Thymus (tissue), 14 donors: ENCODE measurements around the gene DIRAS3. TPM values are rescaled to one million over a fixed set of nuclear protein-coding genes. Genes with fewer than 3 reads are reported as not detected.
A peak's percentile ranks its signal among the peaks of the same experiment; 100 is the strongest.

Experiments
- DNase-seq, 9 donors: peaks; one replicate each; pipeline ENCODE4 v3.0.0-alpha.2; 2013; ENCODE audit warnings: low spot score in 9 of 9, low read depth in 6 of 9, missing footprints in 1 of 9
- H3K27ac ChIP-seq, 2 donors: one replicate each; pipeline ENCODE4 v1.5.1; 2013; ENCODE audit warnings: control low read depth in 1 of 2, low read depth in 1 of 2, low read length in 1 of 2, mild to moderate bottlenecking in 1 of 2, moderate library complexity in 1 of 2
- H3K27me3 ChIP-seq, 2 donors: one replicate each; pipeline ENCODE4 v1.5.1; 2013; ENCODE audit warnings: low read length in 1 of 2; ENCODE audit not compliant: control insufficient read depth in 2 of 2, insufficient read depth in 1 of 2
- H3K36me3 ChIP-seq, 2 donors: one replicate each; pipeline ENCODE4 v1.5.1; 2013; ENCODE audit warnings: low read length in 1 of 2, mild to moderate bottlenecking in 1 of 2, moderate library complexity in 1 of 2; ENCODE audit not compliant: control insufficient read depth in 2 of 2, insufficient read depth in 2 of 2
- H3K4me1 ChIP-seq, 2 donors: one replicate each; pipeline ENCODE4 v1.5.1; 2013; ENCODE audit warnings: low read length in 2 of 2; ENCODE audit not compliant: control insufficient read depth in 2 of 2, insufficient read depth in 2 of 2
- H3K4me3 ChIP-seq, 2 donors: one replicate each; pipeline ENCODE4 v1.5.1; 2013; ENCODE audit warnings: low read length in 2 of 2, control low read depth in 1 of 2, mild to moderate bottlenecking in 1 of 2
- H3K9me3 ChIP-seq, 2 donors: one replicate each; pipeline ENCODE4 v1.5.1; 2013; ENCODE audit warnings: low read length in 1 of 2, mild to moderate bottlenecking in 1 of 2; ENCODE audit not compliant: control insufficient read depth in 2 of 2, insufficient read depth in 1 of 2
- WGBS: extraction: QIAGEN DNeasy Blood & Tissue Kit; methylation state at CpG from one replicate; pipeline ENCODE4 v1.1.7; 2013; 5-methylcytosine and 5-hydroxymethylcytosine counted together
- long read RNA-seq, 10 donors: transcript quantifications; one replicate each; lab custom pipeline, GENCODE V29; 2026
- polyA plus RNA-seq: library from polyadenylated mRNA; stranded (reverse); fragments of 200-250 nt; gene quantifications from one replicate; pipeline ENCODE4 v1.2.3, GENCODE V29; 2013
- total RNA-seq: library from RNA; stranded (reverse); fragments of 120-200 nt; gene quantifications from one replicate; pipeline ENCODE4 v1.2.4, GENCODE V29; 2013
- donor health status: healthy.

Gene DIRAS3
- total RNA-seq, result 1.2 TPM
- polyA plus RNA-seq, result 7.3 TPM
- long read RNA-seq, donor 1, result 0 reads
- long read RNA-seq, donor 2, partial matches to known transcripts, result 0 of 1 reads
- long read RNA-seq, donor 2, other reads (novel, unspliced or antisense), result 0 of 1 reads
- long read RNA-seq, donor 3, partial matches to known transcripts, result 0 of 1 reads
- long read RNA-seq, donor 3, other reads (novel, unspliced or antisense), result 0 of 1 reads
- long read RNA-seq, donor 4, result 0 reads
- long read RNA-seq, donor 5, partial matches to known transcripts, result 0 of 2 reads
- long read RNA-seq, donor 5, other reads (novel, unspliced or antisense), result 0 of 2 reads
- long read RNA-seq, donor 6, result 0 reads
- long read RNA-seq, donor 7, partial matches to known transcripts, result 0 of 1 reads
- long read RNA-seq, donor 7, other reads (novel, unspliced or antisense), result 0 of 1 reads
- long read RNA-seq, donor 8, result 0 reads
- long read RNA-seq, donor 9, partial matches to known transcripts, result 0 of 2 reads
- long read RNA-seq, donor 9, other reads (novel, unspliced or antisense), result 0 of 2 reads
- long read RNA-seq, donor 10, result 0 reads

GRCh38 chr1:68049941-68050878 is at the start of gene DIRAS3:
TSS of gene DIRAS3 (minus strand) at chr1:68050627. CDS start at chr1:68047297, 3,330 bp downstream.
- DNase-seq, result no peak
- no peaks in the 10 kb centered on the region for H3K9me3 ChIP-seq
- no peaks in the 10 kb centered on the region for H3K36me3 ChIP-seq
- H3K4me1 ChIP-seq, result peaks cover 0 to 4% of the 10 kb centered on the region in 2 donors
- peaks cover 5 to 44% of the 10 kb centered on the region in 2 donors for H3K27me3 ChIP-seq
- H3K4me3 ChIP-seq, result peak within 1 kb of the TSS in 1 of 2 donors; percentile 6
- 47% methylated on average over 45 of the region's 45 CpGs for WGBS
- H3K27ac ChIP-seq, result no peak within 1 kb of the TSS

GRCh38 chr1:68093737-68094136 is 43.3 kb upstream of the DIRAS3 start:
- no peaks in the 10 kb centered on the region for H3K9me3 ChIP-seq
- H3K36me3 ChIP-seq, result no peaks in the 10 kb centered on the region
- no peak overlapping the region for H3K4me3 ChIP-seq
- no peaks in the 10 kb centered on the region for H3K27me3 ChIP-seq
- no peak for DNase-seq
- H3K27ac ChIP-seq, result no peak overlapping the region
- H3K4me1 ChIP-seq, result no peaks in the 10 kb centered on the region

- Histone ChIP-seq H3K9me3 (no peaks in the 10 kb centered on the region), H3K27me3 (no peaks in the 10 kb centered on the region), H3K4me3 (no peak overlapping the region), H3K27ac (no peak overlapping the region), H3K36me3 (no peaks in the 10 kb centered on the region), H3K4me1 (no peaks in the 10 kb centered on the region)
- no peak for DNase-seq
- WGBS, result 94% methylated on average over 4 of the region's 4 CpGs
These were observed 36.8 kb upstream of the DIRAS3 start for GRCh38 chr1:68087184-68087583.

GRCh38 chr1:68085752-68086151 is 35.3 kb upstream of the DIRAS3 start:
- Histone ChIP-seq H3K4me3 (no peak overlapping the region), H3K27me3 (no peaks in the 10 kb centered on the region), H3K9me3 (no peaks in the 10 kb centered on the region), H3K27ac (no peak overlapping the region), H3K4me1 (no peaks in the 10 kb centered on the region), H3K36me3 (no peaks in the 10 kb centered on the region)
- WGBS, result 88% methylated on average over 1 of the region's 1 CpG
- no peak for DNase-seq

- no peaks in the 10 kb centered on the region for H3K27me3 ChIP-seq
- H3K4me1 ChIP-seq, result no peaks in the 10 kb centered on the region
- 47% methylated on average over 2 of the region's 2 CpGs for WGBS
- H3K9me3 ChIP-seq, result no peaks in the 10 kb centered on the region
- no peaks in the 10 kb centered on the region for H3K36me3 ChIP-seq
- no peak overlapping the region for H3K4me3 ChIP-seq
- DNase-seq, result no peak
- no peak overlapping the region for H3K27ac ChIP-seq
These were observed 33.3 kb upstream of the DIRAS3 start for GRCh38 chr1:68083686-68084085.

- Histone ChIP-seq H3K4me3 (no peak overlapping the region), H3K9me3 (no peaks in the 10 kb centered on the region), H3K36me3 (no peaks in the 10 kb centered on the region), H3K27ac (no peak overlapping the region), H3K27me3 (no peaks in the 10 kb centered on the region), H3K4me1 (no peaks in the 10 kb centered on the region)
- DNase-seq, result no peak
These were observed 31.4 kb upstream of the DIRAS3 start for GRCh38 chr1:68081775-68082283.

- 74% methylated on average over 2 of the region's 2 CpGs for WGBS
- no peaks in the 10 kb centered on the region for H3K4me1 ChIP-seq
- DNase-seq, result no peak
These were observed 28.2 kb upstream of the DIRAS3 start for GRCh38 chr1:68078647-68079046.

GRCh38 chr1:68074472-68074871 is 24.0 kb upstream of the DIRAS3 start:
- Histone ChIP-seq H3K27me3 (no peaks in the 10 kb centered on the region), H3K4me3 (no peak overlapping the region), H3K9me3 (no peaks in the 10 kb centered on the region), H3K4me1 (no peaks in the 10 kb centered on the region), H3K27ac (no peak overlapping the region), H3K36me3 (no peaks in the 10 kb centered on the region)
- no peak for DNase-seq

More at GRCh38 chr1:68078647-68079046, 28.2 kb upstream of the DIRAS3 start:
- no peaks in the 10 kb centered on the region for H3K9me3 ChIP-seq
- H3K27ac ChIP-seq, result no peak overlapping the region
- no peak overlapping the region for H3K4me3 ChIP-seq
- no peaks in the 10 kb centered on the region for H3K36me3 ChIP-seq
- H3K27me3 ChIP-seq, result no peaks in the 10 kb centered on the region

- WGBS, result 87% methylated on average over 1 of the region's 1 CpG
- H3K27ac ChIP-seq, result no peak overlapping the region
- no peaks in the 10 kb centered on the region for H3K4me1 ChIP-seq
- no peaks in the 10 kb centered on the region for H3K27me3 ChIP-seq
- no peaks in the 10 kb centered on the region for H3K9me3 ChIP-seq
- DNase-seq, result no peak
- H3K36me3 ChIP-seq, result no peaks in the 10 kb centered on the region
- H3K4me3 ChIP-seq, result no peak overlapping the region
These were observed 15.3 kb upstream of the DIRAS3 start for GRCh38 chr1:68065766-68066165.
